Putamen (tissue), 1 donor: ENCODE results near the gene ZNF580.

Experiments
- DNase-seq: peaks from one replicate; pipeline ENCODE4 v3.0.0-alpha.2; 2016; ENCODE audit warnings: low spot score

The ZNF580 gene

DNA sequence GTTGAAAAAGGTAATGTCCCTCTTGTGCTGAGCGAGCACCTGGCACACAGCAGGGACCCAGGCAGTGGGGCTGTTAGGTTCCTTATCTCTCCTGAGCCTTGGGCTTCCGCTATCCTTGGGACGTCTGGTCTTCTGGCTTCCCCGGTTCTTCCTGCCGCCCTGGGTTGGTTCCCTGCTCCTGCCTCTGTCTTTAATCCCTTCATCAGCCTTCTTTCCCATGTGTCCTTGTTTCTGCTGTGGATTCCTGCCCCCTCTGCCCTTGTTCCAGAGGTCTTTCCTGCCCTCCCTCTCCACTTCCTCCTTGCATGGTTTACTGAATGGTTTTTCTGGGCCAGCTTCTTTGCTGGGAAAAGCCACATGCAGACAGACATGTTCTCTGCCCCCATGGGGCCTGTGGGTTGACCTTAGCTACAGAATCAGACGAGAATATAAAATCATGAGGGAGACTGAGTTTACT is 36.8 kb downstream of the ZNF580 start:
- DNase-seq = no peak

DNA sequence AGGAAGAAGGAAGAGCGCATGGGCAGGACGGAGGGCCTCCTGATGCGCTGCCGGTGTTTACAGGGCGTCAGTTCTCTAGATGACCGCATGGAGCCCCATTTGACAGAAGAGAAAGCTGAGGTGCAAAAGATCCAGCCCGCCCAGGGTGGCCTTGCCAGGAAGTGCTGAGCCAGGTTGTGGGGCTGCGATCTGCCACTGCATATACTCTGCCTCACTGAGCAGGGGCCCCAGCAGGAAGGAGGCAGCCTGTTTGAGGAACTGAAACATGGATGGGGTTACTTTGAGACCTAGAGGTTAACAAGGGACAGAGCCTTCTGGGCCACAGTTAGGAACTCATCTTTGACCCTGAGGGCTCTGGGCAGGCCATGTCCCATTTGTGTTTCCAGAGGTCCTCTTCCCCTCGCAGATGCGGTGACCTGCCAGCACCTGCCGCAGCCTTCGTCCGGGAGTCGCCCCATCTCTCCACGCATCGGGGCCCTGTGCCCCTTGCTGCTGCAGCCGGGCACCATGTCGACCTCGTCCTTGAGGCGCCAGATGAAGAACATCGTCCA is 37.4 kb downstream of the ZNF580 start:
- no peak for DNase-seq

GRCh38 chr19:55679343-55680257 is 38.8 kb downstream of the ZNF580 start:
- DNase-seq = no peak

- DNase-seq = no peak
Observed at GRCh38 chr19:55680339-55681130, 39.7 kb downstream of the ZNF580 start.

- DNase-seq = no peak
Observed at GRCh38 chr19:55681131-55682092, 40.6 kb downstream of the ZNF580 start.

DNA sequence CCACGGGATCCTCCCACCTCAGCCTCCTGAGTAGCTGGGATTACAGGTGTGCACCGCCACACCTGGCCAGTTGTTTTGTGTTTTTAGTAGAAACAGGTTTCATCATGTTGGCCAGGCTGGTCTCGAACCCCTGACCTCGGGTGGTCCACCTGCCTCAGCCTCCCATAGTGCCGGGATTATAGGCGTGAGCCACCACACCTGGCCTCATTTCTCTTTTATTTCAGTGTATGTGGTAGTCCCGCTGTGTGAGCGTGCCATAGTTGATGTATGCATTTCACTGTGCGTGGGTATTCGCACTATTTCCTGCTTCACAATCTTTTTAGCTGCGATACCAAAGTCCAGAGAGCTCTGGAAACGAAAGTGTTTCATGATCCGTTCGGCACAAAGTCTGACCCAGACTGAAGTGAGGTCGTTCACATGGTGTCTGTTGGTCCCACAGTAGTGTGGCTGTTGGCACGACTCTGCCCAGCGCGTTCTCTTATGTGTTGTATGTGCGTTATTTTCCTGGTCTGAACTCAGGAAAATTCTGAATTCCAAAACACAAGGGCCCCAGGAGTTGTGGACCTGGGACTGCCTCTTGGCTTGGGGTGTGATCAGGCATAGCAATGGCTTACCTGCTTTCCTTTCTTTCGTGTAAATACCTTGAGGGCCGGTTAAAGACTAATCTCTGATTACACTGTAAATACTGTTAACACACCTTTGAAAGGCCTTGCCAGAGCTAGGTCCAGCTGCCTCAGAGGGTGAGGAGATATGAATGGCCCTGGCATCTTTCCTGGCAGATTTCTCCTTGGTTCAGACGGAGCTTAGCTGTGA is 42.9 kb downstream of the ZNF580 start:
- DNase-seq = no peak

- DNase-seq = no peak
Observed at GRCh38 chr19:55684946-55685681, 44.3 kb downstream of the ZNF580 start.

GRCh38 chr19:55685776-55686175 is 45.0 kb downstream of the ZNF580 start:
- no peak for DNase-seq

DNA sequence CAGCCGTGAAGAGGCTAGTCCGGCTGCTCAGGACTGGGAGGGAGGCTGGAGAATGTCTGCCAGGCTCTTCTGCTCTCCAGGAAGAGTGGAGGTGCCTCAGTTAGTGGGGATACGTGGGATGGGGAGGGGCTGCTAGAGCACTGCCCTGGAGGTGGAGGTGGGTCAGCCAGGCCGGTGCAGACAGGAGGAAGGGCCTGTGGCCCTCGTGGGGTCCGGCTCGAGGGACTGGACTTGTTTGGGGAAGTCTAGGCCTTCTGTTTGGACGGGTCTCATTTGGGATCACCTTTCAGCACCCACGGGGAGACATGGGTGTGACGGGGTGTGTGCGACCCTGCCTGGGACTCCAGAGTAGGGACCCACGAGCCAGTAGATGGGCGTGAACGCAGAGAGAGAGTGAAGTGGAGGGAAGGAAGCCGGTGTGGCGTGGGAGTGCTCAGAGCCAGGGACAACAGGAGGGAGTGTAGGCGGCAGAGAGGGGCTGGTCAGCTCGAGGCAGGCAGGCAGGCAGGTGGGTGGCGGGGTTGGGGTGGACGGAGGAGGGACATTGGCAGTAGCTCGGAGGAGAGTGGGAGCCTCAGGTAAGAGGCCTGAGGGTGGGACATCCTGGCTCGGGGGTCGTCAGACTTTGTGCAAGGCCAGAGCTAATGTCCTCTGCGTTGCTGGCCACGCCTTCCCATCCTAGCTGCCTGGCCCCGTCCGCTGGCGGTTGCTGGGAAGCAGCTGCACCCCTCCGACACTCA is 45.7 kb downstream of the ZNF580 start:
- DNase-seq = no peak

DNA sequence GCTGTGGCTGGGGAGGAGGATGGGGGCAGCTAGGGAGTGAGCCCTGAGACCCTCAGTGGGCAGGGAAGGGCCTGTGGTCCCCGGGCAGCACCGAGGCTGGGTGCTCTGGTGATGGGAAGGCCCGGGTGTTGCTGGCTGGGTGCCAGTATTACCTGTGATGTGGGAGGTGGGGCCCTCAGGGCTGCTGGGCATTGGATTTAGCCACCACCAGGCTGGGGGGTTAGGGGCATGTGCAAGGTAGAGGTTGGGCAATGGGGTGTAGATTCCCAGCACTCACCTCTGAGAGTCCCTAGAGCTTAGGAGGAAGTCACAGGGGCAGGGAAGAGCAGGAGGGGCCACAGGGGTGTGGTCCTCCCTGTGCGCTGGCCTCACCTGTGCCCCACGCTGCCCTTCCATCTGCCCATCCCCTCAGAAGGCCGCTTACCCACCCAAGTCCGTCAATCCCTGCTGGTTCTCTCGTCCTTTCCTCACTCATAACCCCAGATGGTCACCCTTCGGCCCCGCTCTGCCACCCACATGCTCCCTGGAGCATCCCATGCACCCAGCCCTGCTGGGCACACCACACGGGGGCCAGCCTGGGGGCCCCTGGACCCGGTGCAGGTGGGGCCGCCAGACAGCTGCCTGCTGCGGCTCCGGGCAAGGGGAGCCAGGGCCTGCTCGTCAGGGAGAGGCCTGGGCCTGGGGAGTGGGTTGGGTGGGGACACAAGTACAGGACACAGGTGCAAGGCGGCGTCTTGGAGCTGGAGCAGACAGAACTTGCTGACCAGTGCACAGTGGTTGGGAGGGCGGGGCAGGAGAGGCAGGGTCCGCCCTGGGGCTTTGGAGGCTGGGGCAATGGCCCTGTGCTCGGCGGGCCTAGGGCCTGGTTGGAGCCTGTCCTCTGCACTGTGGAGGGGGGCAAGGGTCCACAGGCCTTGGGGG is 46.7 kb downstream of the ZNF580 start:
- DNase-seq = no peak

GRCh38 chr19:55688422-55689218 is 47.8 kb downstream of the ZNF580 start:
- no peak for DNase-seq

DNA sequence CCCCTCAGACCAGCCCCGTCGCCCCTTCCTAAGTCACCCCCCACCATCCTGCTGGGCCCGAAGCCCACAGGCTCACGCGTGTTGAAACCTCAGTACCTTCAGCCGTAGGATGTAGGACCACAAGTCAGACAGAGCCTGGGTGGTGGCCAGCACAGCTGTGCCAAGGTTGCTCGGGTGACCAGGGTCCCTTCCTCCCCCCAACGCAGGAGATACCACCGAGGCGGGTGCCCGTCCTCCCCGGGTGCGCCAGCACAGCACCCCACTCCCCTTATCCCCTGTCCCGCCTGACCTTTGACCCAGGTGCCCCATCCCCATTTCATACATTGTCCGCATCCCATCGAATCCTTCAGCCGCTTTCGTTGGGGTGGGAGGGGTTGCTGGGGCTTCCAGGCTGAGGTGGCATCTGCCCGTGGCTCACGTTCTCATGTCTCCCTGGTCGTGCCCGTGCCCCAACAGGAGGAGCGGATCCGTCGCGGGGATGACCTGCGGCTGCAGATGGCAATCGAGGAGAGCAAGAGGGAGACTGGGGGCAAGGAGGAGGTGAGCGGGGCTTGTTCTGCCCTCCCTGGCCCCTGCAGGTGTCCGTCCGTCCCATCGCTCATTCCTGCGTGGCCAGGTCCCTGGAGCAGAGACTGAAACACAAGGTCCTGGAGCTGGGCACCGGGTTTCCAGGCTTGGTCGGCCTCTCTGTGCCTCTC is 48.8 kb downstream of the ZNF580 start:
- no peak for DNase-seq

DNA sequence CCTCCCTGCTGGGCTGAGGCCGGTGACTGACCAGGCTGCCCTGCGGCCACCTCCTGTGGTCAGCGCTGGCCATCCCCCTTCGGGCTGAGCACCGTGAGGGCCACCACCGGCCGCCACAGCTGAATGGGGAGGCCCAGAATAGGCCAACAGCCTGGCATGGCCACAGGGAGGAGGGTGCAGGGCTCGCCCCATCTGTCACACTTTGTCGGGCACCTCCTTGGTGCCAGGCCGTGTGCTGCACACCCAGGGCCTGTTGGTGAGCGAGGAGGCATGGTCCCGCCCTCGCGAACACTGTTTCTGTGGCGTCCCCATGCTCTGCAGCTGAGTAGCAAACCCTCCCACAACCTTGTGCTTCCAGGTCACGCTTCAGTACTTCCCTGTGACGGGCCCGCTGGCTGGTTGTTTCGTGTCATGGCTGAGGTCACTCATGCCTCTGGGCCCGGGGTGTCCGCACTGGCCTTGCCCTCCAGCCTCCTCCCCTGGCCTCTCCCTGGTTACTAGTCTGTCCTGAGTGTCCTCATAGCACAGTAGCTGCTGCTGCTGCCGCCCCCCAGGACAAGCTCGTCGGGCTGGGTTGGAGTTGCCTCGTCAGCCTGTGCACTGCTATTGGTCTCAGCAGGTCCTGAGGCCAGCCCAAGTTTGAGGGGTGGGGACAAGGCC is 49.4 kb downstream of the ZNF580 start:
- no peak for DNase-seq

DNA sequence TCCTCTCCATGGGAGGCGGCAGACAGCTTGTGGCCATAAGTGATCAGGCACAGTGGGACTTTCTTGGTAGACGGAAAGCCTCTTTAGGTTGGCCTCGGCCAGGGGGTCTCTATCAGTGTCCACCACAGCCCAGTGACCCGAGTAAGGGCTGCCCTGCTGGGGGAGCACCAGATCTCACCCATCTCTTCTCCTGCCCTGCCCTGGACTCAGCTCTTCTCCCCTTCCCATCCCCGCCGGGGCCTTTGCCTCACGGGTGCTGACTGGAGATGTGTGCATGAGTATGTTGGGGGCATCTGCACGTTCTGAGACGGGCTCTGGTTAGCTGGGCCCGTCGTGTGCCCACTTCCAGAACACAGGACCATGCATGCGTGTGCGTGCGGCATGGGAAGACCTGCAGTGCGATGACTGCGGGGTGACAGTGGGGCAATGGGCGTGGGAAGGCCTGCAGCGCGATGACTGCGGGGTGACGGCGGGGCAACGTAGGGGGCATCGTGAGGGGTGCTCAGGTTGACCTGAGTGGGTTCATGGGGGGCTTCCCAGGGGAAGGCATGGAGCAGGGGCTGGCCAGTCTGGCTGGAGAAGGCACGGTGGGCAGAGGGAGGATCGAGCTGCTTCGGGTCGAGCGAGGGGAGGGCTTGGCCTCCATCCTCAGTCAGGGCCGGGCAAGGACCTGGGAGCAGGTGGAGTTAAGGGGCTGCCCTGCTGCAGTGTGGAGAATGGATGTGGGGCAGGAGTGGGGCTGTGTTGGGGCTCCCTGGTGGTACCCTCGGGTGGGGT is 50.2 kb downstream of the ZNF580 start:
- DNase-seq = no peak
